CD4-positive, alpha-beta T cell (primary cell): ENCODE measurements around the gene RNF208. TPM values are rescaled to one million over a fixed set of nuclear protein-coding genes. Genes with fewer than 3 reads are reported as not detected.

Experiments
- ATAC-seq: fragments of 200-7000 bp; cut with Tn5 transposase; one replicate; pipeline ENCODE4 v1.10.0; 2022; ENCODE audit warnings: mild to moderate bottlenecking; ENCODE audit not compliant: poor library complexity
- CTCF ChIA-PET: fragments of 350-600 bp; sonication (Branson Sonifier 250); formaldehyde crosslinking; loops from one replicate; lab custom pipeline; 2021; ENCODE audit warnings: antibody characterized with exemption, inconsistent platforms; lab: Charles Lee
- POLR2A ChIA-PET: fragments of 350-600 bp; sonication (Branson Sonifier 250); formaldehyde crosslinking; loops from one replicate; lab custom pipeline; 2021; ENCODE audit warnings: antibody characterized with exemption, inconsistent platforms; lab: Charles Lee
- DNase-seq, 14 experiments: peaks; one replicate each; pipeline ENCODE4 v3.0.0-alpha.2; 2013 to 2020; ENCODE audit warnings: mixed read lengths in 2 of 14
- H3K27ac ChIP-seq, 2 donors: one replicate each; pipeline versions ENCODE4 v1.5.1 to v1.7.0; 2013; ENCODE audit warnings: low read length in 2 of 2, low read depth in 1 of 2, mild to moderate bottlenecking in 1 of 2
- H3K27me3 ChIP-seq, 2 experiments: 1 replicate in 1 of 2; 2 replicates in 1 of 2; pipeline versions ENCODE4 v1.6.1 to v1.7.0; 2013; ENCODE audit warnings: low read length in 2 of 2, control low read depth in 1 of 2, mild to moderate bottlenecking in 1 of 2, moderate library complexity in 1 of 2; ENCODE audit not compliant: insufficient read depth in 2 of 2, control insufficient read depth in 1 of 2
- H3K36me3 ChIP-seq: one replicate; pipeline ENCODE4 v1.6.1; 2013; ENCODE audit warnings: low read length, control low read depth; ENCODE audit not compliant: insufficient read depth
- H3K4me1 ChIP-seq: one replicate; pipeline ENCODE4 v1.6.1; 2013; ENCODE audit warnings: low read length, control low read depth; ENCODE audit not compliant: insufficient read depth
- H3K4me3 ChIP-seq: one replicate; pipeline ENCODE4 v1.5.1; 2013; ENCODE audit warnings: mild to moderate bottlenecking, low read length, moderate library complexity
- H3K9me3 ChIP-seq, 2 experiments: 1 replicate in 1 of 2; 2 replicates in 1 of 2; pipeline versions ENCODE4 v1.6.1 to v1.7.0; 2013; ENCODE audit warnings: low read length in 2 of 2, mild to moderate bottlenecking in 2 of 2, control low read depth in 1 of 2, moderate library complexity in 1 of 2; ENCODE audit not compliant: control insufficient read depth in 1 of 2, insufficient read depth in 1 of 2
- H3K27ac Mint-ChIP-seq: one replicate; pipeline ENCODE4 v1.8.0; 2020; ENCODE audit warnings: mixed read lengths
- H3K27me3 Mint-ChIP-seq: one replicate; pipeline ENCODE4 v1.8.0; 2021; ENCODE audit warnings: mixed read lengths
- H3K36me3 Mint-ChIP-seq: one replicate; pipeline ENCODE4 v1.8.0; 2021; ENCODE audit warnings: low read depth, mixed read lengths
- H3K4me1 Mint-ChIP-seq: one replicate; pipeline ENCODE4 v1.8.0; 2021; ENCODE audit warnings: low read depth, mixed read lengths
- H3K4me3 Mint-ChIP-seq: one replicate; pipeline ENCODE4 v1.8.0; 2020; ENCODE audit warnings: mild to moderate bottlenecking, mixed read lengths
- H3K9me3 Mint-ChIP-seq: one replicate; pipeline ENCODE4 v1.8.0; 2020; ENCODE audit warnings: mixed read lengths
- CTCF ChIP-seq: fragments of 200-600 bp; IDR thresholded peaks from one replicate; pipeline ENCODE4 v1.8.0; 2022; ENCODE audit warnings: antibody characterized with exemption, mild to moderate bottlenecking
- intact Hi-C, 2 experiments: fragments of 100-400 bp; cut with DNase I in 1 of 2; cut with micrococcal nuclease in 1 of 2; formaldehyde crosslinking; loops; one replicate each; pipeline versions ENCODE4 v1.15.1 to v1.9.0; 2023 to 2025; cut with DNase I, micrococcal nuclease
- total RNA-seq, 174 experiments: library from RNA in 2 of 174; stranded (reverse) in 2 of 174; gene quantifications; one replicate each; pipeline ENCODE4 v1.2.3 and lab custom pipeline; 2021 to 2026

The RNF208 gene
- total RNA-seq, 2 experiments from 2014 or later, result 0.66 to 0.67 TPM

- POLR2A ChIA-PET, result interaction anchor here (1.2 kb wide), 1 partner anchor 16 kb away, joined by 3 read pairs; the partner anchor contains the start of gene NELFB
- H3K36me3 Mint-ChIP-seq, result peaks cover 33% of the 10 kb centered on the region
- intact Hi-C loops, result no loop called here
- DNase-seq (peak in 8 of 14 experiments; percentile 29 to 68 (median 44)), ATAC-seq (peak; percentile 76)
- Histone ChIP-seq H3K4me3 (no peak overlapping the region), H3K36me3 (peaks cover 45% of the 10 kb centered on the region), H3K27me3 (no peaks in the 10 kb centered on the region), H3K9me3 (no peaks in the 10 kb centered on the region), H3K27ac (no peak overlapping the region), H3K4me1 (peaks cover 18% of the 10 kb centered on the region)
- no peak for TF ChIP-seq CTCF
- H3K27ac Mint-ChIP-seq, result peak overlapping the region; percentile 35
- CTCF ChIA-PET, result no interaction called here
- no peaks in the 10 kb centered on the region for H3K27me3 Mint-ChIP-seq
- H3K4me1 Mint-ChIP-seq, result peaks cover 16% of the 10 kb centered on the region
- no peaks in the 10 kb centered on the region for H3K9me3 Mint-ChIP-seq
- H3K4me3 Mint-ChIP-seq, result no peak overlapping the region
These were observed 49.1 kb upstream of the RNF208 start for GRCh38 chr9:137270929-137271695.

GRCh38 chr9:137269231-137269772 is 47.3 kb upstream of the RNF208 start:
- ChIA-PET POLR2A (no interaction called here), CTCF (no interaction called here)
- Histone ChIP-seq H3K4me3 (no peak overlapping the region), H3K9me3 (no peaks in the 10 kb centered on the region), H3K4me1 (peaks cover 17% of the 10 kb centered on the region), H3K27ac (no peak overlapping the region), H3K27me3 (no peaks in the 10 kb centered on the region), H3K36me3 (peaks cover 58% of the 10 kb centered on the region)
- Mint-ChIP-seq H3K4me3 (no peak overlapping the region), H3K27me3 (no peaks in the 10 kb centered on the region), H3K27ac (no peak overlapping the region), H3K4me1 (peaks cover 8% of the 10 kb centered on the region), H3K9me3 (no peaks in the 10 kb centered on the region), H3K36me3 (peaks cover 39% of the 10 kb centered on the region)
- DNase-seq (no peak), ATAC-seq (no peak)
- intact Hi-C loops, result no loop called here
- no peak for TF ChIP-seq CTCF

GRCh38 chr9:137268538-137269201 is 46.6 kb upstream of the RNF208 start:
- POLR2A ChIA-PET, result no interaction called here
- H3K27me3 Mint-ChIP-seq, result no peaks in the 10 kb centered on the region

More at GRCh38 chr9:137268538-137269201, 46.6 kb upstream of the RNF208 start:
- peaks cover 46% of the 10 kb centered on the region for H3K36me3 Mint-ChIP-seq
- Histone ChIP-seq H3K9me3 (no peaks in the 10 kb centered on the region), H3K27me3 (no peaks in the 10 kb centered on the region), H3K27ac (no peak overlapping the region), H3K4me1 (peaks cover 17% of the 10 kb centered on the region), H3K4me3 (no peak overlapping the region), H3K36me3 (peaks cover 62% of the 10 kb centered on the region)
- CTCF ChIA-PET, result no interaction called here
- H3K4me1 Mint-ChIP-seq, result peaks cover 8% of the 10 kb centered on the region
- ATAC-seq (no peak), DNase-seq (no peak)
- H3K27ac Mint-ChIP-seq, result no peak overlapping the region
- TF ChIP-seq CTCF, result no peak
- intact Hi-C loops, result no loop called here
- no peak overlapping the region for H3K4me3 Mint-ChIP-seq
- no peaks in the 10 kb centered on the region for H3K9me3 Mint-ChIP-seq
